Measurements from ENCODE around the gene TRMT61B.

The TRMT61B gene

GRCh38 chr2:28855977-28856376 lies 14.1 kb downstream of the TRMT61B start:
- no peak for FAIRE-seq
- DNase-seq (ENCODE audit: low spot score) = no peak

DNA sequence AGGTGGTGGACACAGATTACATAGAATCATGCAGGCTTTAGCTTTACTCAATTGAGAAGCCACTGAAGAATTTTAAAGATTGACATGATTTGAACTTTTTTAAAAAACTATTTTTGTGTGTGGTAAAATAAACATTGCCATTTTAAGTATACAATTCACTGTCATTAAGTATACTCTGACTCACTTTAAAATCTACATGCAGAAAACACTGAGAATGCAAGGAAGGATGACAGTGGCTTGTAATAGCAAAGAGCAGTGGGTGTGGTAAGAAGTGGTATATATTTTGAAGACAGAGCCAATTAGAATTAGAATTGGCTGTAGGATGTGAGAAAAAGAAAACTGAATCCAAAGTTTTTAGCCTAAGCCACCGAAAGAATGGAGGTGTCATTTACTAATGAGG lies 14.9 kb downstream of the TRMT61B start:
- DNase-seq (ENCODE audit: low spot score) (no peak), FAIRE-seq (no peak)

- DNase-seq (ENCODE audit: low spot score) (no peak), FAIRE-seq (no peak)
Observed at GRCh38 chr2:28842042-28842441, 28.1 kb downstream of the TRMT61B start.

- FAIRE-seq (no peak), DNase-seq (ENCODE audit: low spot score) (no peak)
Observed at GRCh38 chr2:28838971-28839370, 31.1 kb downstream of the TRMT61B start.

- DNase-seq (ENCODE audit: low spot score) (no peak), FAIRE-seq (no peak)
Observed at GRCh38 chr2:28835781-28836180, 34.3 kb downstream of the TRMT61B start.

- no peak for FAIRE-seq
Observed at GRCh38 chr2:28833740-28834470, 36.2 kb downstream of the TRMT61B start.

DNA sequence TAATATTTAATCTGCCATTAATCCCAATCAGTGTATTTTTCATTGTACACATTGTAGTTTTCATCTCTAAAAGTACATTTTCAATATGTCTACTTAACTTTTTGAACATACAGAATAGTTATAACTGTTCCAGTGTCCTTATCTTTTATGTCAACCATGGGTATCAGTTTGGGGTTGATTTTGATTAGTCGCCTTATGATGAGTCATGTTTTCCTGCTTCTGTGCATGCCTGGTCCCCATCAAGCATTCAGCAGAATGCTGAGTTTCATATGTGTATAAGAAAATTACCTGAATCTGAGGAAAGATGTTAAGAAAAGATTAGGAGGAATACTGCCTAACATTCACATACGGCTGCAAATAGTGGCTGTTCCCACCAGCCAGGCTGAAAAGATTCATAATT lies 41.7 kb downstream of the TRMT61B start:
- peak; percentile 58 for FAIRE-seq
- DNase-seq (ENCODE audit: low spot score) = no peak

More at GRCh38 chr2:28833740-28834470, 36.2 kb downstream of the TRMT61B start:
- DNase-seq (ENCODE audit: low spot score) = no peak

GRCh38 chr2:28824870-28825269 lies 45.2 kb downstream of the TRMT61B start:
- FAIRE-seq (no peak), DNase-seq (ENCODE audit: low spot score) (no peak)

GRCh38 chr2:28824207-28824606 lies 45.9 kb downstream of the TRMT61B start:
- no peak for FAIRE-seq
- no peak for DNase-seq (ENCODE audit: low spot score)

DNA sequence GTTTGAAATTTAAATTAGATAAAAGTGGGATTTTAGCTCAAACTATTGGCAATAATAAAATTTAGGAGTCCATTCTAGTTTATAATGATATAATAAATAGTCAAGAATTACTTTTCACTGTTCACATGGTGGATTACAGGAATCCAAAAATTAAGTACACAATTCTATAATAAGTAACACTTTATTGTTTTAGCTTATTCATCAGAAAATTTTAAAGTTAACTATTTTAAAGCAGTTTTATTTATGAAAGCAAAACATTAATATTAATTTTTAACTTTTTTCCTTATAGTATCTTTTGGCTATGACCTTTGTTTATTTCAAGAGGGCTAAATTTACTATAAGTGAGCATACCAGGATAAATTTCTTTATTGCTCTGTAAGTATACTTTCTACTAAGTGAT lies 48.1 kb downstream of the TRMT61B start:
- DNase-seq (ENCODE audit: low spot score) (no peak), FAIRE-seq (peak; percentile 63)

GRCh38 chr2:28821295-28821958 lies 48.7 kb downstream of the TRMT61B start:
- FAIRE-seq (peak; percentile 79), DNase-seq (ENCODE audit: low spot score) (peak; percentile 54)

- FAIRE-seq = no peak
- DNase-seq (ENCODE audit: low spot score) = no peak
Observed at GRCh38 chr2:28818053-28818452, 52.1 kb downstream of the TRMT61B start.

DNA sequence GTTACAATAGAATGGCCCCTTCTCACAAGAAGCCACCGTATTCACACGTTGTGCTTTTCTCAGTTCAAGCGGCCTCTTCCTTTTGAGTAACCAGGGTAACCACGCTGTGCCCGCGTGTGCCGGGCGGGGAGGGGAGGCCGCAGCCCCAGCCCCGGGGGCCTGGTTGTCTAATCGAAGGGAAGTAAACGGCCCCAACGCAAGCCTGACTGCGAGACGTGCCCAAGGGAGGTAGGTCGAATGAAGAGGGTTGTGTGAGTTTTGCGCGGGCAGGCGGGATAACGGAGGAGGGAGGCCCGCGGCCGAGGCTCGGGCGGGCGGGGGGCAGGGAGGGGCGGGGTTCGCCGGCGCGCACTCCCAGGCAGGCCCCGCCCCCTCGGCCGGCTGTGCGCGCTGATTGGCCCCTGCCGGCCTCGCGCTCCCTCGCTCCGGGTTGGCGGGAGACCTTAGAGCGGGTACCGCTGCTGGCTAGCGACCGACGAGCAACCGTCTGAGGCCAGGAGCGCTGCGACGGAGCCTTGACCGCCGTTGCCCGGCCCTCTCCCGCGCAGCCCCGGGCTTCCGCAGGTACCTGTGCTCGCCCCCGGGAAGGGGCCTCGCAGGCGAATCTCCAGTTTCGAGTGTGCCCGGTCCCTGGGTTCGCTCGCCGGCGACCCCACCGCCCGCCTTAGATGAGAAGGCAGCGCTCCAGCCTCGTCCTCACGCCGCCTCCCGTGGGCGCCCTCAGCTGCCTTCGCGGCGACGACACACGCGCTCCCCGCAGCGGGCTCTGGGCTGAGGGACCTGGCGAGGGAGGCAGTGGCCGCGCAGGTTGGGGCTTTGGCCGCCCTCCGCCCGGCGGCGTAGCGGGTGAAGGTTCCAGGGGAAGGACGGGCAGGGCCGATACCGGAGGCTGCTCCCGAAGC lies 59.5 kb downstream of the TRMT61B start, which contains the start of gene SPDYA:
Gene SPDYA (plus strand): TSS at position 451 of the 902 bp plus-strand sequence. CDS start 5,181 bp downstream, outside the sequence.
- FAIRE-seq (no peak), DNase-seq (ENCODE audit: low spot score) (no peak)

DNA sequence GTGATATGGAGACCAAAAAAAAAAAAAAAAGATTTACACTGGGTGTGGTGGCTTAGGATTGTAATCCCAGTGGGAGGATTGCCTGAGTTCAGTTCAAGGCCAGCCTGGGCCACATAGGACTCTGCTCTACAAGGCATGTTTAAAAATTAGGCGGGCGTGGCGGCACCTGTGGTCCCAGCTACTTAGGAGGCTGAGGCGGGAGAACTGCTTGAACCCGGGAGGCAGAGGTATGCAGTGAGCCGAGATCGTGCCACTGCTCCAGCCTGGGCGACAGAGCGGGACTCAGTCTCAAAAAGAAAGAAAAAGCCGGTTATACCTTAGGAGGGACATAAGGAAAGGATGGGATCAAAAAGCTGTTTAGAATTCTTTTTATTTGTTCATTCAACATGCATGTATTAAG lies 60.2 kb downstream of the TRMT61B start:
- DNase-seq (ENCODE audit: low spot score) (no peak), FAIRE-seq (no peak)

DNA sequence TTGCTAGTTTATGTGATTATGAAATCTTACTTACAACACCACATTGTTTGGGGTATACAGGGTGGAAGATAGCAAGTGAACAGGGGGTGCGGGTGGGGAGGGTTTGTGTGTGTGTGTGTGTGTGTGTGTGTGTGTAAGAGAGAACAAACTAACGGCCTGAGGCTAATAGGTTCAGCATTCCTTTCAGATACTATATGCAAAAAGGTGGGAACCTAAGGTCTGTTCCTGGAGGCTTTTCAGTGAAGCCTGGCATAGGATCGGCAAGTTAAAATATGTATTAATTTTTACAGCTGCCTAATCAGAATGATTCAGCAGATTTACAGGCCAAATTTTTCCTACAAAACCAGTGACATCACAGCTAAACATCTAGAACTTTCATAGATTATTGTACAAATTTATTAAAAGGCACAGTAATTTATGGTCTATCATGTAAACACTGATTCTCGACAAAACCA lies 67.1 kb downstream of the TRMT61B start:
- DNase-seq (ENCODE audit: low spot score) = no peak
- no peak for FAIRE-seq

- no peak for DNase-seq (ENCODE audit: low spot score)
- no peak for FAIRE-seq
Observed at GRCh38 chr2:28801726-28802125, 68.4 kb downstream of the TRMT61B start.

Data from RCC 7860 (cell line).